Astrocyte (in vitro differentiated cells and primary cell): ENCODE measurements around the gene HEG1. TPM values are rescaled to one million over a fixed set of nuclear protein-coding genes. Genes with fewer than 3 reads are reported as not detected.

Source experiments
- DNase-seq: peaks from one replicate; pipeline ENCODE4 v3.0.0-alpha.2; 2010; ENCODE audit warnings: low read depth
- FAIRE-seq: peaks from 2 replicates; lab custom pipeline; 2011; peaks lifted over from hg19 to GRCh38; lab: Jason Lieb, UNC
- H2AFZ ChIP-seq: 2 replicates; pipeline ENCODE4 v1.6.0; 2012; ENCODE audit warnings: low read depth, low read length, inconsistent platforms
- H3K27ac ChIP-seq: 2 replicates; pipeline ENCODE4 v1.5.1; 2011; ENCODE audit warnings: low read depth, low read length, inconsistent platforms
- H3K27me3 ChIP-seq: 2 replicates; pipeline ENCODE4 v1.6.0; 2011; ENCODE audit warnings: low read length, inconsistent platforms; ENCODE audit not compliant: insufficient read depth
- H3K36me3 ChIP-seq: 2 replicates; pipeline ENCODE4 v1.5.1; 2011; ENCODE audit warnings: low read length, inconsistent platforms; ENCODE audit not compliant: insufficient read depth
- H3K4me1 ChIP-seq: 2 replicates; pipeline ENCODE4 v1.5.1; 2011; ENCODE audit warnings: low read length, inconsistent platforms; ENCODE audit not compliant: insufficient read depth
- H3K4me2 ChIP-seq: 2 replicates; pipeline ENCODE4 v1.6.0; 2012; ENCODE audit warnings: low read length, inconsistent platforms
- H3K4me3 ChIP-seq: 2 replicates; pipeline ENCODE4 v1.5.1; 2011; ENCODE audit warnings: low read depth, mild to moderate bottlenecking, low read length, inconsistent platforms; ENCODE audit not compliant: insufficient read depth
- H3K79me2 ChIP-seq: 2 replicates; pipeline ENCODE4 v1.6.0; 2012; ENCODE audit warnings: mild to moderate bottlenecking, low read length, inconsistent platforms; ENCODE audit not compliant: insufficient read depth
- H3K9ac ChIP-seq: 2 replicates; pipeline ENCODE4 v1.6.0; 2012; ENCODE audit warnings: mild to moderate bottlenecking, low read length, inconsistent platforms
- H3K9me3 ChIP-seq: 2 replicates; pipeline ENCODE4 v1.5.1; 2012; ENCODE audit warnings: low read depth, mild to moderate bottlenecking, low read length, inconsistent platforms; ENCODE audit not compliant: insufficient read depth
- H4K20me1 ChIP-seq: 2 replicates; pipeline ENCODE4 v1.6.0; 2012; ENCODE audit warnings: low read length, inconsistent platforms; ENCODE audit not compliant: insufficient read depth
- H3K27ac Mint-ChIP-seq: one replicate; pipeline ENCODE4 v1.8.0; 2021; ENCODE audit warnings: mild to moderate bottlenecking, mixed read lengths; ENCODE audit not compliant: unreplicated experiment
- H3K27me3 Mint-ChIP-seq: one replicate; pipeline ENCODE4 v1.8.0; 2021; ENCODE audit warnings: low read depth, mixed read lengths; ENCODE audit not compliant: unreplicated experiment
- H3K36me3 Mint-ChIP-seq: one replicate; pipeline ENCODE4 v1.8.0; 2021; ENCODE audit warnings: low read depth, mixed read lengths; ENCODE audit not compliant: unreplicated experiment
- H3K4me1 Mint-ChIP-seq: one replicate; pipeline ENCODE4 v1.8.0; 2021; ENCODE audit warnings: low read depth, mixed read lengths; ENCODE audit not compliant: unreplicated experiment
- H3K4me3 Mint-ChIP-seq: one replicate; pipeline ENCODE4 v1.8.0; 2021; ENCODE audit warnings: mild to moderate bottlenecking, moderate library complexity, mixed read lengths; ENCODE audit not compliant: unreplicated experiment
- H3K9me3 Mint-ChIP-seq: one replicate; pipeline ENCODE4 v1.8.0; 2021; ENCODE audit warnings: mild to moderate bottlenecking, mixed read lengths; ENCODE audit not compliant: unreplicated experiment
- CTCF ChIP-seq: IDR thresholded peaks from 2 replicates; pipeline ENCODE4 v1.5.1; 2011; ENCODE audit warnings: low read depth, mild to moderate bottlenecking, inconsistent platforms, low read length, moderate library complexity; ENCODE audit not compliant: insufficient read depth
- EZH2 ChIP-seq: IDR thresholded peaks from 2 replicates; pipeline ENCODE4 v1.6.1; 2012; ENCODE audit warnings: mild to moderate bottlenecking, low read length, inconsistent platforms; ENCODE audit not compliant: insufficient read depth
- total RNA-seq: library from RNA; stranded (reverse); gene quantifications from 2 replicates; pipeline ENCODE4 v1.2.1, GENCODE V29; 2021

The HEG1 gene
- total RNA-seq, 1 donor from 2014 or later: 65.7 TPM

DNA sequence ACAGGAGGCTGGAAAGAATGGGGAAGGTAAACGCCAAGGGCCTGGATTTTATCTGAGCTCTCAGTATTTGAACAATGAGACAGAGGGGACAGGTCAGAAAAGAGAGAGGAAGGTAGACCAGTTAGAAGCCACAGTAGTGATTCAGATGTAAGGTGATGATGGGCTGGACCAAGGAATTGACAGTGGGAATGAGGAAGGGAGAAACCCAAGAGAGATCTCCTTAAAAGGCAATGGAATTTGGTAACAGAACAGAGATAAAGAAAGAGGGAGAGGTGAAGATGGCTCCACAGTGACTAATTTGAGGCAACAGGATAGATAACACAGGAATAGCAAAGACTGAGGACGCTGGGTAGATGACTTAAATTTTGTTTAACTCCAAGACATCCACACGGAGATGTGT is 11.4 kb upstream of the HEG1 start:
- H2AFZ ChIP-seq: peak overlapping the region; percentile 3
- Mint-ChIP-seq H3K4me3 (no peak overlapping the region), H3K27ac (peak overlapping the region; percentile 77), H3K4me1 (peaks cover 27% of the 10 kb centered on the region), H3K27me3 (no peaks in the 10 kb centered on the region), H3K36me3 (no peaks in the 10 kb centered on the region), H3K9me3 (peaks cover 3% of the 10 kb centered on the region)
- no peak overlapping the region for H3K27ac ChIP-seq
- no peak overlapping the region for H3K9ac ChIP-seq
- no peak overlapping the region for H3K4me3 ChIP-seq
- TF ChIP-seq CTCF: no peak
- no peak for TF ChIP-seq EZH2
- no peaks in the 10 kb centered on the region for H3K36me3 ChIP-seq
- H3K79me2 ChIP-seq: no peaks in the 10 kb centered on the region
- no peaks in the 10 kb centered on the region for H3K27me3 ChIP-seq
- peaks cover 15% of the 10 kb centered on the region for H3K4me1 ChIP-seq
- H3K4me2 ChIP-seq: no peak overlapping the region
- DNase-seq (peak; percentile 57), FAIRE-seq (no peak)
- H4K20me1 ChIP-seq: no peaks in the 10 kb centered on the region
- no peaks in the 10 kb centered on the region for H3K9me3 ChIP-seq

GRCh38 chr3:125062904-125063618 is 7.3 kb upstream of the HEG1 start:
- DNase-seq (peak; percentile 98), FAIRE-seq (peak; percentile 91)
- Mint-ChIP-seq H3K27me3 (peaks cover 3% of the 10 kb centered on the region), H3K27ac (peak overlapping the region; percentile 36), H3K36me3 (no peaks in the 10 kb centered on the region), H3K9me3 (peaks cover 8% of the 10 kb centered on the region), H3K4me3 (peak overlapping the region; percentile 40), H3K4me1 (peaks cover 37% of the 10 kb centered on the region)
- H3K36me3 ChIP-seq: no peaks in the 10 kb centered on the region
- H3K4me3 ChIP-seq: peak overlapping the region; percentile 27
- H3K4me1 ChIP-seq: peaks cover 22% of the 10 kb centered on the region
- H3K9ac ChIP-seq: peak overlapping the region; percentile 48
- no peak overlapping the region for H2AFZ ChIP-seq
- peaks cover 2% of the 10 kb centered on the region for H3K27me3 ChIP-seq
- no peaks in the 10 kb centered on the region for H4K20me1 ChIP-seq
- H3K4me2 ChIP-seq: peak overlapping the region; percentile 71
- no peaks in the 10 kb centered on the region for H3K79me2 ChIP-seq
- no peaks in the 10 kb centered on the region for H3K9me3 ChIP-seq
- H3K27ac ChIP-seq: peak overlapping the region; percentile 48
- TF ChIP-seq EZH2 (no peak), CTCF (no peak)

- H3K9ac ChIP-seq: no peak overlapping the region
These were observed 5.8 kb upstream of the HEG1 start for GRCh38 chr3:125061646-125062045.

More at GRCh38 chr3:125061646-125062045, 5.8 kb upstream of the HEG1 start:
- Histone ChIP-seq H3K9me3 (no peaks in the 10 kb centered on the region), H3K36me3 (no peaks in the 10 kb centered on the region), H3K27me3 (peaks cover 2% of the 10 kb centered on the region), H3K27ac (no peak overlapping the region), H2AFZ (no peak overlapping the region), H3K4me1 (peaks cover 31% of the 10 kb centered on the region), H3K79me2 (no peaks in the 10 kb centered on the region), H3K4me2 (no peak overlapping the region), H3K4me3 (no peak overlapping the region), H4K20me1 (no peaks in the 10 kb centered on the region)
- peaks cover 8% of the 10 kb centered on the region for H3K9me3 Mint-ChIP-seq
- H3K27ac Mint-ChIP-seq: peak overlapping the region; percentile 55
- H3K4me1 Mint-ChIP-seq: peaks cover 36% of the 10 kb centered on the region
- no peak for DNase-seq
- H3K27me3 Mint-ChIP-seq: peaks cover 3% of the 10 kb centered on the region
- H3K36me3 Mint-ChIP-seq: no peaks in the 10 kb centered on the region
- TF ChIP-seq CTCF (no peak), EZH2 (no peak)
- no peak overlapping the region for H3K4me3 Mint-ChIP-seq
- FAIRE-seq: no peak
